ENCODE data around the gene ANKRD34A.

GRCh38 chr1:145992958-145993617 is 28.7 kb upstream of the ANKRD34A start:
- TF ChIP-seq CEBPB (IDR thresholded peaks at IDR 0.05; ENCODE audit: low read depth) (no peak), POLR2AphosphoS5 (IDR thresholded peaks at IDR 0.05; ENCODE audit: low read depth, low read length) (no peak), CTCF (IDR thresholded peaks at IDR 0.05 in 2 of 3, conservative IDR thresholded peaks at IDR 0.05 in 1 of 3; ENCODE audit: borderline replicate concordance in 1 of 3, insufficient read depth in 1 of 3, low read depth in 2 of 3, low read length in 2 of 3) (no peak), SIN3A (IDR thresholded peaks at IDR 0.05; ENCODE audit: low read depth) (no peak)

Data from HCT116 (cell line).